ENCODE data around the gene SUN1. TPM values are rescaled to one million over a fixed set of nuclear protein-coding genes. Genes with fewer than 3 reads are reported as not detected.

The SUN1 gene
- total and polyA plus RNA-seq, 2 of the 8 experiments (the other 6 are each of a cell fraction or from before 2014, with no cell fraction given): 108 to 158 TPM

GRCh38 chr7:843230-843629, 11.0 kb downstream of the SUN1 start (continued):
- TF ChIP-seq, protein P1, sequence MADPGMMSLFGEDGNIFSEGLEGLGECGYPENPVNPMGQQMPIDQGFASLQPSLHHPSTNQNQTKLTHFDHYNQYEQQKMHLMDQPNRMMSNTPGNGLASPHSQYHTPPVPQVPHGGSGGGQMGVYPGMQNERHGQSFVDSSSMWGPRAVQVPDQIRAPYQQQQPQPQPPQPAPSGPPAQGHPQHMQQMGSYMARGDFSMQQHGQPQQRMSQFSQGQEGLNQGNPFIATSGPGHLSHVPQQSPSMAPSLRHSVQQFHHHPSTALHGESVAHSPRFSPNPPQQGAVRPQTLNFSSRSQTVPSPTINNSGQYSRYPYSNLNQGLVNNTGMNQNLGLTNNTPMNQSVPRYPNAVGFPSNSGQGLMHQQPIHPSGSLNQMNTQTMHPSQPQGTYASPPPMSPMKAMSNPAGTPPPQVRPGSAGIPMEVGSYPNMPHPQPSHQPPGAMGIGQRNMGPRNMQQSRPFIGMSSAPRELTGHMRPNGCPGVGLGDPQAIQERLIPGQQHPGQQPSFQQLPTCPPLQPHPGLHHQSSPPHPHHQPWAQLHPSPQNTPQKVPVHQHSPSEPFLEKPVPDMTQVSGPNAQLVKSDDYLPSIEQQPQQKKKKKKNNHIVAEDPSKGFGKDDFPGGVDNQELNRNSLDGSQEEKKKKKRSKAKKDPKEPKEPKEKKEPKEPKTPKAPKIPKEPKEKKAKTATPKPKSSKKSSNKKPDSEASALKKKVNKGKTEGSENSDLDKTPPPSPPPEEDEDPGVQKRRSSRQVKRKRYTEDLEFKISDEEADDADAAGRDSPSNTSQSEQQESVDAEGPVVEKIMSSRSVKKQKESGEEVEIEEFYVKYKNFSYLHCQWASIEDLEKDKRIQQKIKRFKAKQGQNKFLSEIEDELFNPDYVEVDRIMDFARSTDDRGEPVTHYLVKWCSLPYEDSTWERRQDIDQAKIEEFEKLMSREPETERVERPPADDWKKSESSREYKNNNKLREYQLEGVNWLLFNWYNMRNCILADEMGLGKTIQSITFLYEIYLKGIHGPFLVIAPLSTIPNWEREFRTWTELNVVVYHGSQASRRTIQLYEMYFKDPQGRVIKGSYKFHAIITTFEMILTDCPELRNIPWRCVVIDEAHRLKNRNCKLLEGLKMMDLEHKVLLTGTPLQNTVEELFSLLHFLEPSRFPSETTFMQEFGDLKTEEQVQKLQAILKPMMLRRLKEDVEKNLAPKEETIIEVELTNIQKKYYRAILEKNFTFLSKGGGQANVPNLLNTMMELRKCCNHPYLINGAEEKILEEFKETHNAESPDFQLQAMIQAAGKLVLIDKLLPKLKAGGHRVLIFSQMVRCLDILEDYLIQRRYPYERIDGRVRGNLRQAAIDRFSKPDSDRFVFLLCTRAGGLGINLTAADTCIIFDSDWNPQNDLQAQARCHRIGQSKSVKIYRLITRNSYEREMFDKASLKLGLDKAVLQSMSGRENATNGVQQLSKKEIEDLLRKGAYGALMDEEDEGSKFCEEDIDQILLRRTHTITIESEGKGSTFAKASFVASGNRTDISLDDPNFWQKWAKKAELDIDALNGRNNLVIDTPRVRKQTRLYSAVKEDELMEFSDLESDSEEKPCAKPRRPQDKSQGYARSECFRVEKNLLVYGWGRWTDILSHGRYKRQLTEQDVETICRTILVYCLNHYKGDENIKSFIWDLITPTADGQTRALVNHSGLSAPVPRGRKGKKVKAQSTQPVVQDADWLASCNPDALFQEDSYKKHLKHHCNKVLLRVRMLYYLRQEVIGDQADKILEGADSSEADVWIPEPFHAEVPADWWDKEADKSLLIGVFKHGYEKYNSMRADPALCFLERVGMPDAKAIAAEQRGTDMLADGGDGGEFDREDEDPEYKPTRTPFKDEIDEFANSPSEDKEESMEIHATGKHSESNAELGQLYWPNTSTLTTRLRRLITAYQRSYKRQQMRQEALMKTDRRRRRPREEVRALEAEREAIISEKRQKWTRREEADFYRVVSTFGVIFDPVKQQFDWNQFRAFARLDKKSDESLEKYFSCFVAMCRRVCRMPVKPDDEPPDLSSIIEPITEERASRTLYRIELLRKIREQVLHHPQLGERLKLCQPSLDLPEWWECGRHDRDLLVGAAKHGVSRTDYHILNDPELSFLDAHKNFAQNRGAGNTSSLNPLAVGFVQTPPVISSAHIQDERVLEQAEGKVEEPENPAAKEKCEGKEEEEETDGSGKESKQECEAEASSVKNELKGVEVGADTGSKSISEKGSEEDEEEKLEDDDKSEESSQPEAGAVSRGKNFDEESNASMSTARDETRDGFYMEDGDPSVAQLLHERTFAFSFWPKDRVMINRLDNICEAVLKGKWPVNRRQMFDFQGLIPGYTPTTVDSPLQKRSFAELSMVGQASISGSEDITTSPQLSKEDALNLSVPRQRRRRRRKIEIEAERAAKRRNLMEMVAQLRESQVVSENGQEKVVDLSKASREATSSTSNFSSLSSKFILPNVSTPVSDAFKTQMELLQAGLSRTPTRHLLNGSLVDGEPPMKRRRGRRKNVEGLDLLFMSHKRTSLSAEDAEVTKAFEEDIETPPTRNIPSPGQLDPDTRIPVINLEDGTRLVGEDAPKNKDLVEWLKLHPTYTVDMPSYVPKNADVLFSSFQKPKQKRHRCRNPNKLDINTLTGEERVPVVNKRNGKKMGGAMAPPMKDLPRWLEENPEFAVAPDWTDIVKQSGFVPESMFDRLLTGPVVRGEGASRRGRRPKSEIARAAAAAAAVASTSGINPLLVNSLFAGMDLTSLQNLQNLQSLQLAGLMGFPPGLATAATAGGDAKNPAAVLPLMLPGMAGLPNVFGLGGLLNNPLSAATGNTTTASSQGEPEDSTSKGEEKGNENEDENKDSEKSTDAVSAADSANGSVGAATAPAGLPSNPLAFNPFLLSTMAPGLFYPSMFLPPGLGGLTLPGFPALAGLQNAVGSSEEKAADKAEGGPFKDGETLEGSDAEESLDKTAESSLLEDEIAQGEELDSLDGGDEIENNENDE (IDR thresholded peaks at IDR 0.05; ENCODE audit: insufficient replicate concordance, low read length): no peak
- TF ChIP-seq TAF1 (IDR thresholded peaks at IDR 0.05; ENCODE audit: low read depth, low read length) (no peak), ASH2L (IDR thresholded peaks at IDR 0.05; ENCODE audit: low read length) (no peak), HDAC6 (IDR thresholded peaks at IDR 0.05; ENCODE audit: low read depth, low read length) (no peak), KDM5A (IDR thresholded peaks at IDR 0.05; ENCODE audit: low read length) (no peak), TAF7 (optimal IDR thresholded peaks at IDR 0.05; ENCODE audit: borderline replicate concordance, low read depth, low read length) (no peak), JUND (IDR thresholded peaks at IDR 0.05; ENCODE audit: low read length) (no peak), NRF1 (IDR thresholded peaks at IDR 0.05; ENCODE audit: low read depth, low read length) (no peak), RFX5 (IDR thresholded peaks at IDR 0.05; ENCODE audit: borderline replicate concordance, low read depth, low read length) (no peak), TCF12 (IDR thresholded peaks at IDR 0.05; ENCODE audit: low read depth, low read length) (no peak), SUZ12 (IDR thresholded peaks at IDR 0.05; ENCODE audit: low read length) (no peak)
- TF ChIP-seq, protein P2, sequence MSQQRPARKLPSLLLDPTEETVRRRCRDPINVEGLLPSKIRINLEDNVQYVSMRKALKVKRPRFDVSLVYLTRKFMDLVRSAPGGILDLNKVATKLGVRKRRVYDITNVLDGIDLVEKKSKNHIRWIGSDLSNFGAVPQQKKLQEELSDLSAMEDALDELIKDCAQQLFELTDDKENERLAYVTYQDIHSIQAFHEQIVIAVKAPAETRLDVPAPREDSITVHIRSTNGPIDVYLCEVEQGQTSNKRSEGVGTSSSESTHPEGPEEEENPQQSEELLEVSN (IDR thresholded peaks at IDR 0.05): no peak
